ENCODE data around the gene KLHL2. TPM values are rescaled to one million over a fixed set of nuclear protein-coding genes. Genes with fewer than 3 reads are reported as not detected.

The KLHL2 gene
- total RNA-seq, 6 donors from 2014 or later = 25.1 to 57.6 (median 41.5) TPM

- TF ChIP-seq POLR2A (IDR thresholded peaks at IDR 0.05) (no peak), EP300 (IDR thresholded peaks at IDR 0.05) (no peak), POLR2AphosphoS5 (IDR thresholded peaks at IDR 0.05) (no peak)
- TF ChIP-seq, protein P1, sequence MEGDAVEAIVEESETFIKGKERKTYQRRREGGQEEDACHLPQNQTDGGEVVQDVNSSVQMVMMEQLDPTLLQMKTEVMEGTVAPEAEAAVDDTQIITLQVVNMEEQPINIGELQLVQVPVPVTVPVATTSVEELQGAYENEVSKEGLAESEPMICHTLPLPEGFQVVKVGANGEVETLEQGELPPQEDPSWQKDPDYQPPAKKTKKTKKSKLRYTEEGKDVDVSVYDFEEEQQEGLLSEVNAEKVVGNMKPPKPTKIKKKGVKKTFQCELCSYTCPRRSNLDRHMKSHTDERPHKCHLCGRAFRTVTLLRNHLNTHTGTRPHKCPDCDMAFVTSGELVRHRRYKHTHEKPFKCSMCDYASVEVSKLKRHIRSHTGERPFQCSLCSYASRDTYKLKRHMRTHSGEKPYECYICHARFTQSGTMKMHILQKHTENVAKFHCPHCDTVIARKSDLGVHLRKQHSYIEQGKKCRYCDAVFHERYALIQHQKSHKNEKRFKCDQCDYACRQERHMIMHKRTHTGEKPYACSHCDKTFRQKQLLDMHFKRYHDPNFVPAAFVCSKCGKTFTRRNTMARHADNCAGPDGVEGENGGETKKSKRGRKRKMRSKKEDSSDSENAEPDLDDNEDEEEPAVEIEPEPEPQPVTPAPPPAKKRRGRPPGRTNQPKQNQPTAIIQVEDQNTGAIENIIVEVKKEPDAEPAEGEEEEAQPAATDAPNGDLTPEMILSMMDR (IDR thresholded peaks at IDR 0.05) = no peak
- Histone ChIP-seq H3K4me1 (no peaks in the 10 kb centered on the region), H3K4me3 (no peak overlapping the region), H3K27me3 (no peaks in the 10 kb centered on the region), H3K27ac (no peak overlapping the region), H3K36me3 (no peaks in the 10 kb centered on the region), H3K9me3 (no peaks in the 10 kb centered on the region)
- 85 to 94% methylated on average over 1 of the region's 1 CpG for WGBS, 2 donors
- ATAC-seq (ENCODE audit: low FRiP score in 2 of 2) (no peak), DNase-seq (no peak)
These were observed 16.6 kb upstream of the KLHL2 start for GRCh38 chr4:165190591-165191347.

DNA sequence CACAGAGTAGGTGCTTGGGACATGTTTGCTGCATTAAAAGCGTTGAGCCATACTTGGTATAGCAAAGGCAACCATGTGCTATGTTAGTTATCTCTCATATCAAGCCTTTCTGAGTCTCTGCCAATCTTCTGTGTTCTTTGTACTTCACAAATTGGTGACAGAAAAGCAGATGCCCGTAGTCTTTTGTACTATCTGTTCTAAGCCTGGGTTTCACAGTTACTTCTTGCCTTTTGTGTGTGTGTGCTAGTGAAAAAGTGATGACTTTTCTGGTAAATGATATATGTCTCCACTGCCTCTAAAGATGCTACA lies 16.1 kb upstream of the KLHL2 start:
- WGBS, 2 donors = 64 to 71% methylated on average over 2 of the region's 2 CpGs
- Histone ChIP-seq H3K4me1 (no peaks in the 10 kb centered on the region), H3K27ac (no peak overlapping the region), H3K9me3 (no peaks in the 10 kb centered on the region), H3K27me3 (no peaks in the 10 kb centered on the region), H3K36me3 (no peaks in the 10 kb centered on the region), H3K4me3 (no peak overlapping the region)
- DNase-seq (no peak), ATAC-seq (ENCODE audit: low FRiP score in 2 of 2) (no peak)
- TF ChIP-seq POLR2A (IDR thresholded peaks at IDR 0.05) = no peak
- TF ChIP-seq, protein P1 (IDR thresholded peaks at IDR 0.05) = no peak
- TF ChIP-seq POLR2AphosphoS5 (IDR thresholded peaks at IDR 0.05) = no peak
- TF ChIP-seq EP300 (IDR thresholded peaks at IDR 0.05) = no peak

- TF ChIP-seq POLR2A (IDR thresholded peaks at IDR 0.05) (no peak), EP300 (IDR thresholded peaks at IDR 0.05) (no peak), POLR2AphosphoS5 (IDR thresholded peaks at IDR 0.05) (no peak)
- TF ChIP-seq, protein P1 (IDR thresholded peaks at IDR 0.05) = no peak
- no peak overlapping the region for H3K4me3 ChIP-seq
- no peaks in the 10 kb centered on the region for H3K27me3 ChIP-seq
- WGBS, 2 donors = 73 to 74% methylated on average over 7 of the region's 7 CpGs
- H3K36me3 ChIP-seq = no peaks in the 10 kb centered on the region
- H3K4me1 ChIP-seq = no peaks in the 10 kb centered on the region
- ATAC-seq (ENCODE audit: low FRiP score in 2 of 2) (no peak), DNase-seq (no peak)
- H3K9me3 ChIP-seq = no peaks in the 10 kb centered on the region
- no peak overlapping the region for H3K27ac ChIP-seq
These were observed 15.4 kb upstream of the KLHL2 start for GRCh38 chr4:165191814-165192499.

DNA sequence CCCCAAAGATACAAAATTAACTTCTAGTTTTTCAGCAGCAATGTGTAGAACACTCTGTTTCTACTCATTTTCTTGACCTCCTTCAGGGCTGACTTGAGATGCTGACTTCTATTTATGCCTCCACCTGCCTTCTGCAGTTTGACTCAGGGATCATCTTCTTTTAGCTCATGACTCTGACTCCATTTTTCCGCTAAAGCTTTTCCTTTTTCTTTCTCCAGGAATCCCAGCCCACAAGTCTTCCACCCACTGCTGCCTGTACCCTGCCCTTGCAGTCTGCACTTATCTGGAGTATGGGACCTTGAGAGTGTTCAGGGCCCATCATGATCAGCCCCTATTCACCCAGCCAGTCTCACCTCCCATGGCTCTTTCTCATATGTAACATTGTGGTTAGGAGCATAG lies 14.9 kb upstream of the KLHL2 start:
- Histone ChIP-seq H3K27ac (no peak overlapping the region), H3K36me3 (no peaks in the 10 kb centered on the region), H3K9me3 (no peaks in the 10 kb centered on the region), H3K4me3 (no peak overlapping the region), H3K4me1 (no peaks in the 10 kb centered on the region), H3K27me3 (no peaks in the 10 kb centered on the region)
- ATAC-seq (ENCODE audit: low FRiP score in 2 of 2) (no peak), DNase-seq (no peak)
- no peak for TF ChIP-seq POLR2AphosphoS5 (IDR thresholded peaks at IDR 0.05)
- WGBS, 2 donors = 96 to 100% methylated on average over 1 of the region's 1 CpG

DNA sequence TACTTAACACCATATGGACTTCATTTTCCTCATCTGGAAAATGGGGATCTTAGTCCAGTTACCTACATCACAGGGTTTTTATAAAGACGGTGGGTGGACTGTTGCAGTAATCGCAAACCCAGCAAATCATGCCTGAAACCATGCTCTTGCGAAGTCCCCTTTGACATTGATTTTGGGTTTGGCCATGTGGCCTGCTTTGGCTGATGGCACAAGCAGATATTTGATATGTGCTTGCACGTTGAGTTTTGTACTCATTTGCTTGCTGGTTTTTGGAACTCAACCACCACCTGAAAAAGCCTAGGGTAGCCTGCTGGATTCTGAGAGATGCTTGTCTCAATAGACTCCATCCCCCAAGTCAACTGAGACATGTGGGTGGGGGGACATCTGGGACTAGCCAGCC lies 14.4 kb upstream of the KLHL2 start:
- H3K27me3 ChIP-seq = no peaks in the 10 kb centered on the region
- H3K4me3 ChIP-seq = no peak overlapping the region
- TF ChIP-seq, protein P1 (IDR thresholded peaks at IDR 0.05) = no peak
- TF ChIP-seq POLR2A (IDR thresholded peaks at IDR 0.05) = no peak
- TF ChIP-seq EP300 (IDR thresholded peaks at IDR 0.05) = no peak
- TF ChIP-seq POLR2AphosphoS5 (IDR thresholded peaks at IDR 0.05) = no peak
- 90 to 95% methylated on average over 4 of the region's 4 CpGs for WGBS, 2 donors
- ATAC-seq (ENCODE audit: low FRiP score in 2 of 2) (no peak), DNase-seq (no peak)
- no peak overlapping the region for H3K27ac ChIP-seq
- no peaks in the 10 kb centered on the region for H3K36me3 ChIP-seq
- H3K4me1 ChIP-seq = no peaks in the 10 kb centered on the region
- H3K9me3 ChIP-seq = no peaks in the 10 kb centered on the region
